Lung (tissue), 12 donors: ENCODE results near the gene C1orf141. TPM values are rescaled to one million over a fixed set of nuclear protein-coding genes. Genes with fewer than 3 reads are reported as not detected.
"Not testable (repeated sequence)": the region's sequence is repeated elsewhere in the genome, so short reads cannot be mapped to it uniquely, and the experiment has no call there.

Experiments
- ATAC-seq: fragments of 200-7000 bp; cut with Tn5 transposase; one replicate; pipeline ENCODE4 v1.9.1; 2020; ENCODE audit warnings: moderate number of reproducible peaks; ENCODE audit not compliant: insufficient read depth, low FRiP score
- DNase-seq, 3 donors: peaks; one replicate each; pipeline ENCODE4 v3.0.0-alpha.2; 2013 to 2017
- H3K27ac ChIP-seq, 2 donors: one replicate each; pipeline ENCODE4 v1.5.1; 2013; ENCODE audit warnings: mild to moderate bottlenecking in 2 of 2, moderate library complexity in 2 of 2, control low read depth in 1 of 2, inconsistent platforms in 1 of 2, low read depth in 1 of 2, low read length in 1 of 2
- H3K27me3 ChIP-seq, 3 donors: one replicate each; pipeline ENCODE4 v1.5.1; 2013; ENCODE audit warnings: low read length in 2 of 3; ENCODE audit not compliant: control insufficient read depth in 3 of 3, insufficient read depth in 3 of 3
- H3K36me3 ChIP-seq, 4 donors: one replicate each; pipeline ENCODE4 v1.5.1; 2013; ENCODE audit warnings: low read length in 4 of 4, mild to moderate bottlenecking in 1 of 4, moderate library complexity in 1 of 4; ENCODE audit not compliant: control insufficient read depth in 4 of 4, insufficient read depth in 4 of 4
- H3K4me1 ChIP-seq, 5 donors: one replicate each; pipeline ENCODE4 v1.5.1; 2013; ENCODE audit warnings: low read length in 5 of 5, mild to moderate bottlenecking in 2 of 5, moderate library complexity in 1 of 5; ENCODE audit not compliant: control insufficient read depth in 5 of 5, insufficient read depth in 5 of 5
- H3K4me3 ChIP-seq: one replicate; pipeline ENCODE4 v1.5.1; 2013; ENCODE audit warnings: mild to moderate bottlenecking, control low read depth, moderate library complexity
- H3K9ac ChIP-seq, 2 donors: one replicate each; pipeline ENCODE4 v1.5.1; 2013; ENCODE audit warnings: low read length in 2 of 2, control low read depth in 1 of 2; ENCODE audit not compliant: insufficient read depth in 1 of 2
- H3K9me3 ChIP-seq, 4 donors: one replicate each; pipeline ENCODE4 v1.5.1; 2013; ENCODE audit warnings: low read length in 3 of 4, mild to moderate bottlenecking in 1 of 4, moderate library complexity in 1 of 4; ENCODE audit not compliant: control insufficient read depth in 4 of 4, insufficient read depth in 3 of 4
- CTCF ChIP-seq: IDR thresholded peaks from 2 replicates; pipeline ENCODE4 v1.5.1; 2012; ENCODE audit warnings: mild to moderate bottlenecking; ENCODE audit errors: control extremely low read depth, extremely low read depth
- WGBS, 2 donors: extraction: QIAGEN DNeasy Blood & Tissue Kit; methylation state at CpG; one replicate each; pipeline ENCODE4 v1.1.7; 2013; 5-methylcytosine and 5-hydroxymethylcytosine counted together
- polyA plus RNA-seq, 2 donors: library from polyadenylated mRNA; stranded (reverse); fragments of 200-250 nt; gene quantifications; one replicate each; pipeline ENCODE4 v1.2.1, GENCODE V29; 2013
- total RNA-seq, 2 donors: library from RNA; depleted of rRNA in 1 of 2; stranded (reverse); fragments of >200 nt in 1 of 2; gene quantifications; one replicate each; pipeline ENCODE4 v1.2.1, GENCODE V29; 2014 to 2021
- donor health status: control.
- donor health status: control.
- donor health status: Bipolar disorder and iron deficiency.
- donor health status: healthy.
- donor health status: DM: yes; HTN: yes; CAD: no.

C1orf141 gene
- total and polyA plus RNA-seq, 4 donors, result 0.49 to 11.4 (median 3.2) TPM

GRCh38 chr1:67150931-67151330 lies 16.2 kb upstream of the C1orf141 start:
- no peak for ATAC-seq
- no peak for DNase-seq
- WGBS, 2 donors, result 90 to 92% methylated on average over 4 of the region's 4 CpGs
- H3K27ac ChIP-seq, result no peak overlapping the region
- H3K9ac ChIP-seq, result no peak overlapping the region
- H3K4me3 ChIP-seq, result no peak overlapping the region
- H3K36me3 ChIP-seq, result no peaks in the 10 kb centered on the region
- peaks cover 0 to 8% (median 0%) of the 10 kb centered on the region in 3 donors for H3K27me3 ChIP-seq
- no peaks in the 10 kb centered on the region for H3K4me1 ChIP-seq
- TF ChIP-seq CTCF, result no peak
- no peaks in the 10 kb centered on the region for H3K9me3 ChIP-seq

GRCh38 chr1:67149179-67149770 lies 14.5 kb upstream of the C1orf141 start:
- DNase-seq, result peak; percentile 72 to 87 (median 80)
- no peak overlapping the region for H3K4me3 ChIP-seq
- TF ChIP-seq CTCF, result peak; percentile 49
- no peak overlapping the region for H3K27ac ChIP-seq
- no peaks in the 10 kb centered on the region for H3K36me3 ChIP-seq
- ATAC-seq, result peak; percentile 66
- H3K4me1 ChIP-seq, result no peaks in the 10 kb centered on the region
- H3K9me3 ChIP-seq, result no peaks in the 10 kb centered on the region
- H3K9ac ChIP-seq, result no peak overlapping the region
- peaks cover 0 to 8% (median 0%) of the 10 kb centered on the region in 3 donors for H3K27me3 ChIP-seq
- WGBS, 2 donors, result 19% methylated on average over 9 of the region's 9 CpGs

- WGBS, 2 donors, result 42 to 48% methylated on average over 6 of the region's 6 CpGs
- ATAC-seq, result no peak
- no peaks in the 10 kb centered on the region for H3K36me3 ChIP-seq
Observed at GRCh38 chr1:67148516-67149178, 13.9 kb upstream of the C1orf141 start.

GRCh38 chr1:67147973-67148372 lies 13.2 kb upstream of the C1orf141 start:
- H3K9ac ChIP-seq, H3K27ac ChIP-seq, DNase-seq, H3K4me3 ChIP-seq, H3K36me3 ChIP-seq, ATAC-seq, H3K27me3 ChIP-seq, H3K9me3 ChIP-seq, H3K4me1 ChIP-seq: not testable (repeated sequence)
- 94% methylated on average over 20 of the region's 20 CpGs for WGBS, 2 donors

More at GRCh38 chr1:67148516-67149178, 13.9 kb upstream of the C1orf141 start:
- H3K4me3 ChIP-seq, result no peak overlapping the region
- DNase-seq, result no peak
- no peak for TF ChIP-seq CTCF
- H3K4me1 ChIP-seq, result no peaks in the 10 kb centered on the region
- H3K9me3 ChIP-seq, result no peaks in the 10 kb centered on the region
- H3K27ac ChIP-seq, result no peak overlapping the region
- H3K9ac ChIP-seq, result no peak overlapping the region
- peaks cover 0 to 8% (median 0%) of the 10 kb centered on the region in 3 donors for H3K27me3 ChIP-seq
